GM12892 (cell line): ENCODE measurements around the gene TMEM11.
"Not testable (repeated sequence)": the region's sequence is repeated elsewhere in the genome, so short reads cannot be mapped to it uniquely, and the experiment has no call there.

Source experiments
- DNase-seq: peaks from one replicate; pipeline ENCODE4 v3.0.0; 2011; ENCODE audit not compliant: insufficient read length
- FAIRE-seq: peaks from 2 replicates; lab custom pipeline; 2011; peaks lifted over from hg19 to GRCh38; lab: Jason Lieb, UNC
- POLR2A ChIP-seq: IDR thresholded peaks from 2 replicates; pipeline ENCODE4 v1.6.1; 2011; ENCODE audit warnings: low read depth, low read length, control low read depth
- POLR2AphosphoS5 ChIP-seq: IDR thresholded peaks from 2 replicates; pipeline ENCODE4 v1.6.1; 2011; ENCODE audit warnings: low read depth, low read length, control low read depth
- TAF1 ChIP-seq: IDR thresholded peaks from 2 replicates; pipeline ENCODE4 v1.6.1; 2011; ENCODE audit warnings: low read depth, mild to moderate bottlenecking, control low read depth, low read length, borderline replicate concordance

Gene TMEM11

DNA sequence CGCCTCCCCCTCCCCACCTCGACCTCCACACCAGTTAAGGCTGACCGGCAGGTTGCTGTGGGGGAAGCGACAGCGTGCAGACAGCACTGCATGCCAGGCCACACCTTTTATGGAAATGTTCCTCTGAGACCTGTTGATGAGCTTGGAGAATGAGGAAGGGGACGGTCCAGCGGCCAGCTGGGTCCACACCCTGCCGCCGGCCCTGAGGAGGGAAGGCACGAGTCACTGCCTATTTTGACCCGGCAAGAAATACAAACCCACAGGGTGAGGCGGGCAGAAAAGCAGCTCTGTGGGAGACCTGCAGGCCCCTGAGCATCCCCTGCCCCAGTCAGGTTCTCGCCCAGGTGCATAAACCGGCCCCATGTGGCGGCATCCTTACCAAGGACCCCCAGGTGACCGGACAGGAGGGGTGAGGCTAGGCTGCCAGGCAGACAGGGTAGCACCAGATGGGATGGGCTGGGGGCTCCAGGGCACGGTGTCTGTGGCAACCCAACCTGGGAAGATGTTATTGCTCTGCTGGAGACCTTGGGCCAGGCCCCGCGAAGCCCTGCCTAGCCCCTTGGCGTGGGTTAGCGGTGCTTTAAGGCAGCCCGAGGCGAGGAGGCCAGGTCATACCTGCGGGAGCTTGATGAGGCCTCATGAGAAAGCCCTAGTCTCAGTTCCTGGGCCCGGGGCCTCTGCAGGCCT is 26.6 kb upstream of the TMEM11 start:
- FAIRE-seq, result no peak
- no peak for DNase-seq
- TF ChIP-seq POLR2AphosphoS5 (no peak), POLR2A (no peak), TAF1 (no peak)

GRCh38 chr17:21239680-21240368 is 25.9 kb upstream of the TMEM11 start:
- FAIRE-seq (no peak), DNase-seq (no peak)
- TF ChIP-seq POLR2A (no peak), POLR2AphosphoS5 (no peak), TAF1 (no peak)

- DNase-seq (no peak), FAIRE-seq (no peak)
- TF ChIP-seq POLR2AphosphoS5 (no peak), POLR2A (no peak), TAF1 (no peak)
Measured at GRCh38 chr17:21235921-21236320, 22.0 kb upstream of the TMEM11 start.

GRCh38 chr17:21233581-21234347 is 19.8 kb upstream of the TMEM11 start:
- DNase-seq (no peak), FAIRE-seq (no peak)
- TF ChIP-seq TAF1 (no peak), POLR2A (no peak), POLR2AphosphoS5 (no peak)

GRCh38 chr17:21232033-21232749 is 18.2 kb upstream of the TMEM11 start:
- FAIRE-seq (no peak), DNase-seq (no peak)
- TF ChIP-seq POLR2AphosphoS5, result no peak
- no peak for TF ChIP-seq TAF1
- TF ChIP-seq POLR2A, result no peak

GRCh38 chr17:21231533-21231932 is 17.6 kb upstream of the TMEM11 start:
- DNase-seq (no peak), FAIRE-seq (no peak)
- TF ChIP-seq POLR2A, result no peak
- no peak for TF ChIP-seq TAF1
- no peak for TF ChIP-seq POLR2AphosphoS5

DNA sequence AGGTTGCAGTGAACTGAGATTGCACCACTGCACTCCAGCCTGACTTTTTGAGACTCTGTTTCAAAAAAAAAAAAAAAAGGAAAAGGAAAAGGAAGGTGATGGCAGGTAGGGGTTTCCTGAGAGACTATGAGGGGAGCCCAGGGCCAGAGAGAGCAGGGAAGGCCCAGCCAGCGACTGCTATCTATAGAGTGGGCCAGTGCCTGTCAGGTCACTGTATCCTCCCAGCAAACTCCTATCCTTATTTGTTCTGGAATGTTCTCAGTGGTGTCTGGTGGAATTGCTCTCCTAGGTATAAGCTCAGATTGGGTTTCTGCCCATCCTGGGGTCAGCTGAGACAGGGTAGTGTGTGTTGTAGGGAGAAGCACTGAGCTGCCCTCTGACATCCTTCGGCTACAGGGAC is 14.9 kb upstream of the TMEM11 start:
- no peak for FAIRE-seq
- TF ChIP-seq POLR2AphosphoS5 (no peak), TAF1 (no peak), POLR2A (no peak)
- no peak for DNase-seq

DNA sequence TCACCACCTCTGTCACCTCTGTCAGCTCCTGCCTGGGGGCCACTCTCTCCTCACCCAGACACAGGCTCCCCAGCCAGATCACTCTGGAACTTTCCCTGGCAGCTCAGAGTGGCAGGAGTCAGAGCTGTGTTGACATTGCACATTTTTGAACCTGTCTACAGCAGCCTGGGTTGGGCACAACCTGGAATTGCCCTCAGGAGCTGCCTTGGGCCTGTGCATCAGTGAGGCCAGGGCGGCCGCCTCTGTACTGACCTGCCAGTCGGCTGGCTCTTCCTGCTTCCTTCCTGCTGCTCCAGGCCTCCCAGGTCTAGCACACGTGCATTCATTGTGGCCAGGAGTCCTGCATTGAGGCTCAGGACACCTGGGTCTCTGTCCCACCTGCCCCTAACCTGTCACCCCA is 14.2 kb upstream of the TMEM11 start:
- FAIRE-seq (no peak), DNase-seq (no peak)
- TF ChIP-seq POLR2A (no peak), TAF1 (no peak), POLR2AphosphoS5 (no peak)

DNA sequence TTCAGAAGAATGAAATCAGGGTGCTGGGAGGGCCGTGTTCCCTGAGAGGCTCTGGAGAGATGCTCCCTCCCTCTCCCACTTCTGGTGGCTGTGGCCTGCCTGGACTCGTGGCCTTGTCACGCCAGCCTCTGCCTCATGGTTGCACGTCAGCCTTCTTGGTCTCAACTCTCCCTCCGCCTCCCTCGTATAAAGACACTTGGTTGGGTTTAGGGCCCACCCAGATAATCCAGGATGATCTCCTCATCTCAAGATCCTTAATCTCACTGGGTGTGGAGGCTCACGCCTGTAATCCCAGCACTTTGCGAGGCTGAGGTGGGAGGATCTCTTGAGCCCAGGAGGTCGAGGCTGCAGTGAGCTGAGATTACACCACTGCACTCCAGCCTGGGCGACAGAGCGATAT is 13.3 kb upstream of the TMEM11 start:
- not testable (repeated sequence) for FAIRE-seq, DNase-seq

GRCh38 chr17:21223086-21223485 is 9.1 kb upstream of the TMEM11 start:
- no peak for DNase-seq
- no peak for TF ChIP-seq TAF1
- no peak for TF ChIP-seq POLR2AphosphoS5
- TF ChIP-seq POLR2A, result no peak
- no peak for FAIRE-seq

GRCh38 chr17:21218831-21219380 is 4.9 kb upstream of the TMEM11 start:
- DNase-seq, result no peak
- no peak for TF ChIP-seq TAF1
- no peak for TF ChIP-seq POLR2A
- TF ChIP-seq POLR2AphosphoS5, result no peak
- FAIRE-seq, result no peak
